GM21515 (cell line): ENCODE measurements around the gene SVIL.

Experiments
- ATAC-seq: cut with Tn5 transposase; IDR thresholded peaks from one replicate; pipeline ENCODE4 v1.9.1; 2021; ENCODE audit not compliant: unreplicated experiment

Gene SVIL

GRCh38 chr10:29431711-29432110 lies 203.1 kb downstream of the SVIL start:
- ATAC-seq: no peak

GRCh38 chr10:29430101-29430500 lies 204.7 kb downstream of the SVIL start:
- no peak for ATAC-seq

GRCh38 chr10:29428486-29428885 lies 206.3 kb downstream of the SVIL start:
- no peak for ATAC-seq

GRCh38 chr10:29427667-29428066 lies 207.1 kb downstream of the SVIL start:
- ATAC-seq: no peak

GRCh38 chr10:29426420-29426819 lies 208.4 kb downstream of the SVIL start:
- no peak for ATAC-seq

- ATAC-seq: no peak
These were observed 210.8 kb downstream of the SVIL start for GRCh38 chr10:29424017-29424416.

GRCh38 chr10:29420744-29421143 lies 214.0 kb downstream of the SVIL start:
- ATAC-seq: no peak

- no peak for ATAC-seq
These were observed 217.4 kb downstream of the SVIL start for GRCh38 chr10:29417324-29417723.

- no peak for ATAC-seq
These were observed 218.9 kb downstream of the SVIL start for GRCh38 chr10:29415876-29416275.

GRCh38 chr10:29414501-29414900 lies 220.3 kb downstream of the SVIL start:
- no peak for ATAC-seq

GRCh38 chr10:29412485-29412884 lies 222.3 kb downstream of the SVIL start:
- no peak for ATAC-seq

- no peak for ATAC-seq
These were observed 223.0 kb downstream of the SVIL start for GRCh38 chr10:29411666-29412315.

GRCh38 chr10:29409241-29410054 lies 225.3 kb downstream of the SVIL start:
- peak; percentile 73 for ATAC-seq

GRCh38 chr10:29408847-29409240 lies 225.9 kb downstream of the SVIL start:
- ATAC-seq: peak; percentile 12
